ENCODE measurements around the gene DIP2C.
"Not testable (repeated sequence)": the region's sequence is repeated elsewhere in the genome, so short reads cannot be mapped to it uniquely, and the experiment has no call there.

Gene DIP2C

DNA sequence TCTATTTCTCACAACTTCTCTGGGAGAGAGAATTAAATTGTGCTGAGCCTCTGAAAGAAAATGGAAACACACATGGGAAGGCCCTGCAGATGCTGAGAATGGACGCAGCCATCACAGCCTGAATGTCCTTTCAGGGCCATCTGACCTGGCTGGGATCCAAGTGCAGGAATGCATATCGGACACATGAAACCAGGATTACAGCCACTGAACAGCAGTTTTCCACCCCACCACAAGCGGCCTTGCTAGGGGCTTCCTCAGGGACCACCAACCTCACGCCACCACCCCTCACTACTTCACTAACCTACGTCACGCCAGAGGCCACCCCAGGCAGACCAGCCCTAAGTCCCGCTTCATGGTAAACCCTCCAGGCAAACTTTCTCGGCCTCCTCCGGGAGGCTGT lies 103.3 kb downstream of the DIP2C start:
- Histone ChIP-seq H3K4me3 (ENCODE audit: low read depth, low read length) (no peak overlapping the region), H3K27ac (no peak overlapping the region), H3K9me3 (ENCODE audit: severe bottlenecking) (no peaks in the 10 kb centered on the region), H3K36me3 (no peaks in the 10 kb centered on the region), H3K27me3 (ENCODE audit: insufficient read depth, low read depth, severe bottlenecking) (no peaks in the 10 kb centered on the region)
- TF ChIP-seq, protein P1, sequence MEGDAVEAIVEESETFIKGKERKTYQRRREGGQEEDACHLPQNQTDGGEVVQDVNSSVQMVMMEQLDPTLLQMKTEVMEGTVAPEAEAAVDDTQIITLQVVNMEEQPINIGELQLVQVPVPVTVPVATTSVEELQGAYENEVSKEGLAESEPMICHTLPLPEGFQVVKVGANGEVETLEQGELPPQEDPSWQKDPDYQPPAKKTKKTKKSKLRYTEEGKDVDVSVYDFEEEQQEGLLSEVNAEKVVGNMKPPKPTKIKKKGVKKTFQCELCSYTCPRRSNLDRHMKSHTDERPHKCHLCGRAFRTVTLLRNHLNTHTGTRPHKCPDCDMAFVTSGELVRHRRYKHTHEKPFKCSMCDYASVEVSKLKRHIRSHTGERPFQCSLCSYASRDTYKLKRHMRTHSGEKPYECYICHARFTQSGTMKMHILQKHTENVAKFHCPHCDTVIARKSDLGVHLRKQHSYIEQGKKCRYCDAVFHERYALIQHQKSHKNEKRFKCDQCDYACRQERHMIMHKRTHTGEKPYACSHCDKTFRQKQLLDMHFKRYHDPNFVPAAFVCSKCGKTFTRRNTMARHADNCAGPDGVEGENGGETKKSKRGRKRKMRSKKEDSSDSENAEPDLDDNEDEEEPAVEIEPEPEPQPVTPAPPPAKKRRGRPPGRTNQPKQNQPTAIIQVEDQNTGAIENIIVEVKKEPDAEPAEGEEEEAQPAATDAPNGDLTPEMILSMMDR (IDR thresholded peaks at IDR 0.05; ENCODE audit: low read depth, low read length) = no peak
- DNase-seq = no peak

GRCh38 chr10:585502-585901 lies 104.0 kb downstream of the DIP2C start:
- H3K9me3 ChIP-seq (ENCODE audit: severe bottlenecking) = no peaks in the 10 kb centered on the region
- H3K27ac ChIP-seq = no peak overlapping the region
- H3K36me3 ChIP-seq = no peaks in the 10 kb centered on the region
- DNase-seq = peak; percentile 18
- no peak overlapping the region for H3K4me3 ChIP-seq (ENCODE audit: low read depth, low read length)
- TF ChIP-seq, protein P1 (IDR thresholded peaks at IDR 0.05; ENCODE audit: low read depth, low read length) = peak; percentile 20; the same call in 1 of the 2 replicates
- no peaks in the 10 kb centered on the region for H3K27me3 ChIP-seq (ENCODE audit: insufficient read depth, low read depth, severe bottlenecking)

GRCh38 chr10:584497-585290 lies 104.8 kb downstream of the DIP2C start:
- not testable (repeated sequence) for H3K27ac ChIP-seq; H3K4me3 ChIP-seq (ENCODE audit: low read depth, low read length); H3K27me3 ChIP-seq (ENCODE audit: insufficient read depth, low read depth, severe bottlenecking); DNase-seq; H3K9me3 ChIP-seq (ENCODE audit: severe bottlenecking); H3K36me3 ChIP-seq

GRCh38 chr10:583433-583832 lies 106.0 kb downstream of the DIP2C start:
- H3K9me3 ChIP-seq (ENCODE audit: severe bottlenecking) = no peaks in the 10 kb centered on the region
- no peak overlapping the region for H3K27ac ChIP-seq
- H3K4me3 ChIP-seq (ENCODE audit: low read depth, low read length) = no peak overlapping the region
- H3K36me3 ChIP-seq = no peaks in the 10 kb centered on the region
- no peaks in the 10 kb centered on the region for H3K27me3 ChIP-seq (ENCODE audit: insufficient read depth, low read depth, severe bottlenecking)
- TF ChIP-seq, protein P1 (IDR thresholded peaks at IDR 0.05; ENCODE audit: low read depth, low read length) = no peak
- DNase-seq = no peak

GRCh38 chr10:581776-582330 lies 107.6 kb downstream of the DIP2C start:
- Histone ChIP-seq H3K4me3 (ENCODE audit: low read depth, low read length) (no peak overlapping the region), H3K36me3 (no peaks in the 10 kb centered on the region), H3K9me3 (ENCODE audit: severe bottlenecking) (no peaks in the 10 kb centered on the region), H3K27me3 (ENCODE audit: insufficient read depth, low read depth, severe bottlenecking) (no peaks in the 10 kb centered on the region), H3K27ac (no peak overlapping the region)
- DNase-seq = no peak
- TF ChIP-seq, protein P1 (IDR thresholded peaks at IDR 0.05; ENCODE audit: low read depth, low read length) = no peak

- no peak overlapping the region for H3K27ac ChIP-seq
- TF ChIP-seq, protein P1 (IDR thresholded peaks at IDR 0.05; ENCODE audit: low read depth, low read length) = no peak
Measured at GRCh38 chr10:580778-581177, 108.7 kb downstream of the DIP2C start.

More at GRCh38 chr10:580778-581177, 108.7 kb downstream of the DIP2C start:
- no peak for DNase-seq
- no peaks in the 10 kb centered on the region for H3K27me3 ChIP-seq (ENCODE audit: insufficient read depth, low read depth, severe bottlenecking)
- no peaks in the 10 kb centered on the region for H3K9me3 ChIP-seq (ENCODE audit: severe bottlenecking)
- no peaks in the 10 kb centered on the region for H3K36me3 ChIP-seq
- H3K4me3 ChIP-seq (ENCODE audit: low read depth, low read length) = no peak overlapping the region

Data from WERI-Rb-1 (cell line).